MCF 10A (cell line): Measurements from ENCODE around the gene MAP2K5. TPM values are rescaled to one million over a fixed set of nuclear protein-coding genes. Genes with fewer than 3 reads are reported as not detected.

Source experiments
- BruUV-seq: library from RNA; stranded (reverse); fragments of 400-500 nt; replicated peaks from 2 replicates; lab custom pipeline; 2021; lab: Mats Ljungman, UMichigan
- CTCF ChIA-PET: fragments of 300-600 bp; sonication (Branson Sonifier 250); formaldehyde crosslinking; extraction: SDS; loops from one replicate; lab custom pipeline; 2021; ENCODE audit warnings: antibody characterized with exemption, inconsistent platforms; lab: Yijun Ruan, JAX
- POLR2A ChIA-PET: fragments of 300-600, 350-650 bp; sonication (Branson Sonifier 250); formaldehyde crosslinking; extraction: SDS; loops from one replicate; lab custom pipeline; 2020; ENCODE audit warnings: antibody characterized with exemption, inconsistent platforms; lab: Yijun Ruan, JAX
- DNase-seq: peaks from one replicate; pipeline ENCODE4 v3.0.0-alpha.2; 2018; ENCODE audit not compliant: unreplicated experiment
- H3K27ac Mint-ChIP-seq: one replicate; pipeline ENCODE4 v1.8.0; 2022; ENCODE audit warnings: mild to moderate bottlenecking, low read depth, mixed read lengths; ENCODE audit not compliant: unreplicated experiment
- H3K27me3 Mint-ChIP-seq: one replicate; pipeline ENCODE4 v1.8.0; 2022; ENCODE audit warnings: mixed read lengths; ENCODE audit not compliant: insufficient read depth, unreplicated experiment
- H3K36me3 Mint-ChIP-seq: one replicate; pipeline ENCODE4 v1.8.0; 2022; ENCODE audit warnings: mild to moderate bottlenecking, moderate library complexity, mixed read lengths; ENCODE audit not compliant: insufficient read depth, unreplicated experiment
- H3K4me1 Mint-ChIP-seq: one replicate; pipeline ENCODE4 v1.8.0; 2022; ENCODE audit warnings: mixed read lengths; ENCODE audit not compliant: insufficient read depth, unreplicated experiment
- H3K4me3 Mint-ChIP-seq: one replicate; pipeline ENCODE4 v1.8.0; 2022; ENCODE audit warnings: mild to moderate bottlenecking, moderate library complexity, mixed read lengths; ENCODE audit not compliant: unreplicated experiment
- H3K9me3 Mint-ChIP-seq: one replicate; pipeline ENCODE4 v1.8.0; 2022; ENCODE audit warnings: mixed read lengths; ENCODE audit not compliant: unreplicated experiment
- intact Hi-C: fragments of 100-400 bp; cut with micrococcal nuclease; formaldehyde crosslinking; loops from 2 replicates; pipeline ENCODE4 v1.14.1; 2022
- total RNA-seq: library from RNA; stranded (reverse); gene quantifications from 2 replicates; pipeline ENCODE4 v1.2.3, GENCODE V29; 2022
- TF ChIP-seq, protein P1 (sequence below): fragments of 200-600 bp; IDR thresholded peaks from one replicate; pipeline ENCODE4 v1.8.0; 2022; ENCODE audit warnings: antibody characterized with exemption, mild to moderate bottlenecking; ENCODE audit not compliant: unreplicated experiment

Gene MAP2K5
- total RNA-seq, 1 experiment from 2014 or later: 24.4 TPM

DNA sequence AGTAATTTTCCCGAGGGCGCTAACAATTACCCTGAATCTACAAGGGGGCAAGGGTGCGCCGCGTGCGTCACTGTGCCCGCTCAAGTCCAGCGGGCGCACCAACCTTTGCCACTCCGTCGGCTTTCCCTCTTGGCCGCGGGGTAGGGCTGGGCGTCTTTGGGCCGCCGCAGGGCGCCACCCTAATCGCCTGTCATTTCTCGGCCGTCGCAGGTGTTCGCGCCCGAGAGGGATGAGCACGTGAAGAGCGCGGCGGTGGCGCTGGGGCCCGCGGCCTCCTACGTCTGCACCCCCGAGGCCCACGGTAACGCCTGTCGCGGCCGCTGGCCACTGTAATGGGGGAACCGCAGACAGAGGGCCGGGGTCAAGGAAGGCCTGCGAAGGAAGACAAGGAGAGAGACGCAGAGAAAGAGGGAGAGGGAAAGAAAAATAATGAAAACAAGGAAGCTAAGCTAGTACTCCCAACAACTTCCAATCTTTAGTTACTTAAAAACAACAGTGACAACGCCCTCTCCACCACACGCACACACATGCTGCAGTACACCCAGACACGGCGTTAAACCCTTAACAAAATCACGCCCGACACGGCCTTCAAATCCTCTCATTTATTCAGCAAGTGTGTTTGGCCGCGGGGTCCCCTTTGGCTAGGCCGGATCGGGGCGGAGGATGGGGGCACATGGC lies 286.6 kb downstream of the MAP2K5 start:
- TF ChIP-seq, protein P1, sequence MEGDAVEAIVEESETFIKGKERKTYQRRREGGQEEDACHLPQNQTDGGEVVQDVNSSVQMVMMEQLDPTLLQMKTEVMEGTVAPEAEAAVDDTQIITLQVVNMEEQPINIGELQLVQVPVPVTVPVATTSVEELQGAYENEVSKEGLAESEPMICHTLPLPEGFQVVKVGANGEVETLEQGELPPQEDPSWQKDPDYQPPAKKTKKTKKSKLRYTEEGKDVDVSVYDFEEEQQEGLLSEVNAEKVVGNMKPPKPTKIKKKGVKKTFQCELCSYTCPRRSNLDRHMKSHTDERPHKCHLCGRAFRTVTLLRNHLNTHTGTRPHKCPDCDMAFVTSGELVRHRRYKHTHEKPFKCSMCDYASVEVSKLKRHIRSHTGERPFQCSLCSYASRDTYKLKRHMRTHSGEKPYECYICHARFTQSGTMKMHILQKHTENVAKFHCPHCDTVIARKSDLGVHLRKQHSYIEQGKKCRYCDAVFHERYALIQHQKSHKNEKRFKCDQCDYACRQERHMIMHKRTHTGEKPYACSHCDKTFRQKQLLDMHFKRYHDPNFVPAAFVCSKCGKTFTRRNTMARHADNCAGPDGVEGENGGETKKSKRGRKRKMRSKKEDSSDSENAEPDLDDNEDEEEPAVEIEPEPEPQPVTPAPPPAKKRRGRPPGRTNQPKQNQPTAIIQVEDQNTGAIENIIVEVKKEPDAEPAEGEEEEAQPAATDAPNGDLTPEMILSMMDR: no peak
- Mint-ChIP-seq H3K4me3 (no peak overlapping the region), H3K36me3 (no peaks in the 10 kb centered on the region), H3K9me3 (no peaks in the 10 kb centered on the region), H3K27ac (no peak overlapping the region), H3K4me1 (peaks cover 5% of the 10 kb centered on the region), H3K27me3 (peaks cover 24% of the 10 kb centered on the region)
- ChIA-PET POLR2A (interaction anchor here (1.2 kb wide), 1 partner anchor 589 kb away, joined by 3 read pairs; no protein-coding TSS in a partner anchor), CTCF (no interaction called here)
- BruUV-seq: no TSS peak
- no peak for DNase-seq
- intact Hi-C loops: no loop called here

- intact Hi-C loops: loop anchor here (10.0 kb wide), 2 partner anchors 525 to 765 kb away; partner anchors contain the start of gene SMAD3
- H3K4me1 Mint-ChIP-seq: peaks cover 9% of the 10 kb centered on the region
- peaks cover 16% of the 10 kb centered on the region for H3K27me3 Mint-ChIP-seq
- H3K27ac Mint-ChIP-seq: no peak overlapping the region
- no TSS peak for BruUV-seq
- H3K36me3 Mint-ChIP-seq: no peaks in the 10 kb centered on the region
- DNase-seq: no peak
- CTCF ChIA-PET: interaction anchor here (0.7 kb wide), 1 partner anchor 357 kb away, joined by 3 read pairs; no protein-coding TSS in a partner anchor
- no peak overlapping the region for H3K4me3 Mint-ChIP-seq
- H3K9me3 Mint-ChIP-seq: no peaks in the 10 kb centered on the region
- TF ChIP-seq, protein P1: no peak
- POLR2A ChIA-PET: interaction anchor here (1.2 kb wide), 1 partner anchor 589 kb away, joined by 3 read pairs; no protein-coding TSS in a partner anchor
Observed at GRCh38 chr15:67829647-67830504, 287.4 kb downstream of the MAP2K5 start.

DNA sequence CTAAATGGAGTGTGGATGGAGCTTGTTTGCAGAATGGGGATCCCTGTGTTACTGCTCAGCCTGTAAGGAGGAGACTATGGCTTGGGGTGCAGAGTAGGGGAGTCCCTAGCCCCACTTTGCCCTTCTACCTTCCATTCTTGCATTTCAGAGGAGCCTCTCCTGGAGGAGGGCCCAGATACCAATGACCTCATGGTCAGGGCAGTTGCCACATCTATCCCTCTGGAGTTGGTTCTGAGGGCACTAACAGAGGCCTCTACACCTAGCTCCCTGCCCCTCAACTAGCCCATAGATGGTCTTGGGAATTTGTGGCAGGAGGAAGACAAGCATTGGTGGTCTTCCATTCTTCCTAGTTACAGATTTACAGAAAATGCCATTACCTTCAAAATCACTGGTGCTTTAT lies 288.9 kb downstream of the MAP2K5 start:
- ChIA-PET POLR2A (interaction anchor here (0.6 kb wide), 1 partner anchor 912 kb away, joined by 3 read pairs; no protein-coding TSS in a partner anchor), CTCF (no interaction called here)
- Mint-ChIP-seq H3K36me3 (no peaks in the 10 kb centered on the region), H3K4me1 (peaks cover 9% of the 10 kb centered on the region), H3K9me3 (no peaks in the 10 kb centered on the region), H3K27ac (no peak overlapping the region), H3K27me3 (peaks cover 2% of the 10 kb centered on the region), H3K4me3 (no peak overlapping the region)
- intact Hi-C loops: loop anchor here (10.0 kb wide), 2 partner anchors 527 to 767 kb away; partner anchors contain the start of gene SMAD3
- no peak for DNase-seq
- no TSS peak for BruUV-seq
- TF ChIP-seq, protein P1: no peak
